CD4-positive, alpha-beta T cell treated with Interferon gamma for 1 hour (primary cell): ENCODE measurements around the gene RRM1.
A peak's percentile ranks its signal among the peaks of the same experiment; 100 is the strongest.
"Not testable (repeated sequence)": the region's sequence is repeated elsewhere in the genome, so short reads cannot be mapped to it uniquely, and the experiment has no call there.

Source experiments
- DNase-seq: peaks from one replicate; pipeline ENCODE4 v3.0.0-alpha.2; 2020

The RRM1 gene

DNA sequence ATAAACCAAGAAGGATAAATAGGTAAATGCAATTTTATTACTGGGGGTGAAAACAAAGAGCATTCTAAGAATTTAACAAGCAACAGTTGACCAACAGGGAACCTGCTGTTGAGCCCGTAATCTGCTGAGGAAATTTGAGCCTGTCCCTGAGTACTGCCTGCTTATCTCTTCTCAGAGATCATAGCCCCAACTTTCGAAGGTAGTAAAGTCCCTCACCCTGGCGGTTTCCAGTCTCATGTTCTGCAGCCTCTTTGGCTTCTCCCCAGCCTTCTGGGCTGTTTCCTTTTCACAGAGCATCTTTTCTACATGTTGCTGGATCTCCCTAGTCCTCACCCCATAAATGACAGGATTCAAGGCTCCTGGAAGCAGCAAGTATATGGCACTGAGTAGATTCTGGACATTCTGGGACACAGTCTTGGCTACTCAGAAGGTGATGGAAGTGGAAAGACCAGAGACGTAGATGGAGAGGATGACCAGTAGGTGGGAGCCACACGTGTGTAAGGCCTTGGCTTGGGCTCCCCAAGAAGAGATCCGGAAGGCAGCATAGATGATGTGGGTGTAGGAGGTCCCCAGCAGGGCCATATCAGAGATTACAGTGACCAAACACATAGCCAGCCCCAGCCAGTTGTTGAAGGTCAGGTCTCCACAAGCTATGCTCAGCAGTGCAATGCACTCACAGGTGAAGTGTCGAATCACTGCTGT is 51.6 kb downstream of the RRM1 start:
- no peak for DNase-seq

DNA sequence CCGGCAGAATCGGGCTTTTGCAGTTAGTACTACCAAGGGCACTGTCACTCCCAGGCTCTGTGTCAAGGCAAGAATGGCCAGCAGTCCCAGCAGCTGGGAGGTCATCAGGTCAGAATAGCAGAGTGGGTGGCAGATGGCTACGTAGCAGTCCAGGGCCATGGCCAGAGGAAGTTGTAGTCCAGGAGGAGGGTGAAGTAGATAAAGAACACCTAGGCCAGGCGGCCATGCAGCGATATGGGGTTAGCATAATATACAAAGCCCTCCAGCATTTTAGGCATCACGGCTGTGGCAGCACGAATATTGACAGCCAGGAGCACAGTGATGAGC is 52.1 kb downstream of the RRM1 start:
- no peak for DNase-seq

DNA sequence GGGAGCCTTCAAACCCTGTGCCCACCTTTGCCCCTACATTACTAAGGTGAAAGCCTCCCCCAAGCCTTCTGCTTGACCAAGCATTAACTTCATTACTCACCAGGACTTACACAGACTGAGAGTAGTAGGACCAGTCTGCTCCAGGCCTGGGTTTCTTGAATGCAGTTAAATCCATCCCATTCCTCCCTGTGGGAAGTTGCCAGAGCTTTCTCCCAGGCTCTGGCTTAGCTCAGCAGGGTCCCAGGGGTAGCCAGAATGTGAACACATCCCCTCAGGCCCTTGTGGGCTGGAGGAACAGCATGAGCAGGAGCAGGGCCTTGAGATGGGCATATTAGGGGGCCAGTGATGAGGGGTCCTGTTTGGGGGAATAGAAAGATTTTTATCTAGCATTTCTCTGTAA is 59.9 kb downstream of the RRM1 start:
- no peak for DNase-seq

DNA sequence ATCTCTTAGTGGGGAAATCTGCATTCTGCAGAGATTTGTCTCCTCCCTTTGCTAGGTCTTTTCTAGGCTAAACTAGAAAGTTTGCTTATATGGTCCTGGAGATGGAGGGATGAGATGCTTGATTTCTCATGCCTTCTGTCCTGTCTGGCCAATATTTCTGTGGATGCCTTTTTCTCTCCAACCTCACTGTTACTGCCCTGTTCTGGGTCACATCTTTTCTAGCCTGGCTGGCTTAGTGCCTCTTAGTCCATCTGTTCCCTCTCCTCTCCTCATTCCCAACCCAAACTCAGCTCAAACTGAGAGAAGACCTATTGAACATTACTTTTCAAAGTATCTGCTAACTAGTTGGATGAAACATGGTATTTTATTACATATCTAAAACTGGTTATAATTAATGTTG is 62.0 kb downstream of the RRM1 start:
- no peak for DNase-seq

DNA sequence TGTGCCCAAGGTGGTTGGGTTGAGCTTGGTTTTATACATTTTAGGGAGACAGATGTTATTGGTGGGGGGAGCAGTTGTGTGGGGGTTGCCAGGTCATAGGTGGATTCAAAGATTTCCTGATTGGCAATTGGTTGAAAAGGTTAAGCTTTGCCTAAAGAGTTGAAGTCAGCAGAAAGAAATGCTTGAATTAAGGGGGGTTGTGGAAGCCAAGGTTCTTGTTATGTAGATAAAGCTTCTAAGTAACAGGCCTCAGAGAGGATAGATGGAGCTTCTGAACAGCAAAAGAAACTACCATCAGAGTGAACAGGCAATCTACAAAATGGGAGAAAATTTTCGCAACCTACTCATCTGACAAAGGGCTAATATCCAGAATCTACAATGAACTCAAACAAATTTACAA is 64.2 kb downstream of the RRM1 start:
- not testable (repeated sequence) for DNase-seq

DNA sequence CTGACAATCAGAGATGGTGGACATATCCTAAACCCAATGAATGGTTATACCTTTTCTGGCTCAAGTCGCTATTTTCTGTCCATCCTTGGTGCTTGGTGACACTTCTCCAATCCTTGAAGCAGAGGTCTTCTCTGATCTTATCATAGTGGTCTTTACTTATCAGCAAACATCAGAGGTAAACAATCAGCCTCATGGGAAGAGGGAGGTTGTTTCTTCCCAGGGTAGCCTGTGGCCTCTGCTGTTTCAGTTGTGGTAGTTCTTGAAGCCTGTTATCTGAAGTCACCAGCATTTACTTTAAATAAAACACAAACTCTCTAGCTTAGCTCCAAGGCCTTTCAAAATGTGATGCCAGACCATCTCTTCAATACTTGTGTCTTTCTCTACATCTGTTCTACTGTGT is 66.7 kb downstream of the RRM1 start:
- no peak for DNase-seq

DNA sequence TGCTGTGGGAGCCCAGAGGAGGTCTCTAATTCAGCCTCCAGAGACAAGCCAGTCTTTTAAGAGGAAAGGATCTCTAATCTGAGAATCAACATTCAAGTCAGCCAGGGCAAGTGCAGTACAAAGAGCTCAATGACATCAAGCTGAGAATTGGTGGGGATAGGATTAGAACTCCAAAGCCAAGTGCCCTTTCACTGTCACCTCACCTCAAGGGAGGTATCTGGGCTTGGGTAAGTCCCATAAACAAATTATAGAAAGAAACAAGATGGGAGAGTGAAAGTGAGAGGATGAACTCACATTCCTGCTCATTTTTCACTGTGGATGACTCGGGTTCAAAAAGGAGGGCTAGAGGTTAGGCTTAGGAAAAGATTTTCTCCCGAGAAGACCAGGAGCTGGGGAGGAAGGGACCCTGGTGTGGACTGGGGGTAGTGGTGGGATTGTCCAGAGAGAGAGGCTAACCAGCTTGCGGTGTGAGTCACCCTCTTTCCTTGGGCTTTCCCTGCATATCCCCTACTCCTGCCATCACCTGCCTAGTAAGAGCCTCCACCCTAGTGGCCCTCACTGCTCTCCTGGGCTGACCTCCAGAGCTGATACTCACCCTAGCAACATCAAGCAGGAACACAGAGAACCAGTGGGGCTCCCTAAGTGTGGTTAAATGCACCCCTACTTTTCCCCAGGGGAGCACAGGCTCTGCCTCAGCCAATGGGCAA is 70.4 kb downstream of the RRM1 start:
- DNase-seq = no peak

DNA sequence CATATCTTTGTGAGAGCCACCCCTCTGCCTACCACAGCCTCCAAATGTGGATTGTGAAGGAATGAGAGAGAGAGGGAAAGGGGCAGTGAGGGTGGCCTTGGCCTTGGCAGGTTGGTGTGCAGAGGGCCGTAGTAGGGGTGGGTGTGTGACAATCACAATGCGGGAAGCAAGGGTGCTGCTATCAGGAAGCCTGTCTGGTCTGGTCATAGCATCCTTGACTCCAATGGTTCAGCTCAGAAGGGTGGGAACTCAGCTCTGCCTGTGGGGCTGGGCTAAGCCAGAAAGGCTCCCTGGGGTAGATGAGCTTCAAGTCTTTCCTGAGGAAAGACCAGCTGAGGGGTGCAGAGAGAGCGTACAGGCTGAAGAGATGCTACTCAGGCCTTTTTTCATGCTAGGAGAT is 72.7 kb downstream of the RRM1 start:
- DNase-seq = no peak

DNA sequence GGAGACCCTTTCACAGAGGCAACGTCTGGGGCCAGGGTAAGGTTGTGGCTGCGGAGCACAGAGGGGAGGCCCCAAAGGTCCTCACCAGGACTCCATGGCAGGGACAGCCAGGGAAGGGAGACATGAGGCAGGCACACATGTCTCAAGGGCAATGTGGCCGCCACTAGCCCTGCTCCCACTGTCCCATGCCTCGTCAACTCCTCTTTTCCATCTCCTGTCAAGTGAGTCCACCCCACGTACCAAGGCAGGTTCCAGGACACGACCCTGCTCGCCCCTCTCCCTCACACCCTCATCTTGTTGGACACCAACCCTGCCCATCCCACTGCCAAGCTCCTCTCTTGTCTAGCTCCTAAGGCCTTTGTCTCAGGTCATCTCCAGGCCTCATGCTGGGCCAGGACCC is 73.2 kb downstream of the RRM1 start:
- DNase-seq = no peak

DNA sequence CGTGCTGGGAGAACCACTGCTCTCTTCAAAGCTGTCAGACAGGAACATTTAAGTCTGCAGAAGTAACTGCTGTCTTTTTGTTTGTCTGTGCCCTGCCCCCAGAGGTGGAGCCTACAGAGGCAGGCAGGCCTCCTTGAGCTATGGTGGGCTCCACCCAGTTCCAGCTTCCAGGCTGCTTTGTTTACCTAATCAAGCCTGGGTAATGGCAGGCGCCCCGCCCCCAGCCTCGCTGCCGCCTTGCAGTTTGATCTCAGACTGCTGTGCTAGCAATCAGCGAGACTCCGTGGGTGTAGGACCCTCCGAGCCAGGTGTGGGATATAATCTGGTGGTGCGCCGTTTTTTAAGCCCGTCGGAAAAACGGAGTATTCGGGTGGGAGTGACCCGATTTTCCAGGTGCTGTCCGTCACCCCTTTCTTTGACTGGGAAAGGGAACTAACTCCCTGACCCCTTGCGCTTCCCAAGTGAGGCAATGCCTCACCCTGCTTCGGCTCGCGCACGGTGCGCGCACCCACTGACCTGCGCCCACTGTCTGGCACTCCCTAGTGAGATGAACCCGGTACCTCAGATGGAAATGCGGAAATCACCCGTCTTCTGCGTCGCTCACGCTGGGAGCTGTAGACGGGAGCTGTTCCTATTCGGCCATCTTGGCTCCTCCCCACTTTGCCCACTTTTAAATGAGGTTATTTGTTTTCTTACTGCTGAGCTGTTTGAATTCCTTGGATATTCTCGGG is 81.2 kb downstream of the RRM1 start:
- DNase-seq = not testable (repeated sequence)

DNA sequence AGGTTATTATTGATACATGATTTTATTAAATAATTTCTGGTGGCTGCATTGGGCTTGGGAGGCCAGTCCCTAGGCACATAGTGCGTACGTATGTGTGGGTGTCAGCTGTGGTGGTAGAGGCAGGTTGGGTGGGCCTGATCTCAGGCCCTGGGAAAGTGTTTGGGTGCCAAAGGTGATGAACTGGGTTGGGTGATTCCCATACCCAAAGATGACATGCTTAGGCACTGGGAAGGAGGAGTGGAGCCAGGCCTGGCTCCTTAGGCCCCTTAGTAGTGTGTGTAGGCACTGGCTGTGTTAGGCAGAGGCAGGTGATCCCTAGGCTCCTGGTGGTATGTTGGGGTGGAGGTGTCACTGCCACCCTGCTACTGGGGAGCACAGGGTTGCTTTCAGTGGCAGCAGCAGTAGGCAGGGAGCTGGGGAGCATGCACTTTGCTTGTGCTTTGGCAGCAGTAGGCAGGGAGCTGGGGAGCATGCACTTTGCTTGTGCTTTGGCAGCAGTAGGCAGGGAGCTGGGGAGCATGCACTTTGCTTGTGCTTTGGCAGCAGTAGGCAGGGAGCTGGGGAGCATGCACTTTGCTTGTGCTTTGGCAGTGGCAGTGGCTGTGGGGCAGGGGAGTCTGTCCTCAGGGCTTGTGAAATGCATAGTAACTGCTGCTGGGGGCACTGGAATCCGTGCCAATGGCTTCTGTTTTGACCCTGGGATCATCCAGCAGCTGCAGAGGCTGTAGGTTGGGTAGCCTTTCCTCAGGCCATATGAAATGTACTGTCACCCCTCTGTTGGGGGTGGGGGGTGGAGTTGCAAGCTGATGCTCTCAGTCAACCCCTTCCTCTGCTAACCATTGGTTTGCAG is 84.4 kb downstream of the RRM1 start:
- no peak for DNase-seq

DNA sequence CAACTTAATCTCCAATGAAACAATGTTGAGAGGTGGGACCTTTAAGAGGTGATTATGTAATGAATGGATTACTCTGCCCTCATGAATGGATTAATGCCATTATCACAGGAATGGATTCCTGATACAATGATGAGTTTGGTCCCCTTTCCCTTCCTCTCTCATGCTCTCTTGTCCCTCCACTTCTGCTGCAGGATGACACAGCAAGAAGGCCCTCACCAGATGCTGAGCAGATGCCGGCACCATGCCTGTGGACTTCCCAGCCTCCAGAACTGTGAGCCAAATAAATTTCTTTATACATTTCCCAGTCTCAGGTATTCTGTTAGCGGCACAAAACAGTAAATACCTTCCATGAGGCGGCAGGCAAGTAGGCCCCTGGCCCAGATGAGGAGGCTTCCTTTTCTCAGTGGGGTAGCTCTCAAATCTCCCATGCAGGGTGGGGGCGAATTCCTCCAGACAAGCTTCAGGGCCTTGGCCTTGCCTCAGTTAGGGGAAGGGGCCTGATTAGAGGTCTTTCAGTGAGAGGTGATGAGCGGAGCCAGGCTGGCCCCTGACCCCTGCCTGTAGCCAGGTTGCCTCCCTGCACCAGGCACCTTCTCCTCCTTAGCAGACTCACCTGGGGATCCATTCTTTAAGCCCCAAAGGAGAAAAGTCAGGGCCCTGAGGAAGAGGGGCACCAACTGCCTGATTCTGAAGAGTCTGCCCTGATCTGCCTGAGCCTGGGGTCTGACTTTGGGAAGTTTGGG is 86.0 kb downstream of the RRM1 start:
- no peak for DNase-seq

DNA sequence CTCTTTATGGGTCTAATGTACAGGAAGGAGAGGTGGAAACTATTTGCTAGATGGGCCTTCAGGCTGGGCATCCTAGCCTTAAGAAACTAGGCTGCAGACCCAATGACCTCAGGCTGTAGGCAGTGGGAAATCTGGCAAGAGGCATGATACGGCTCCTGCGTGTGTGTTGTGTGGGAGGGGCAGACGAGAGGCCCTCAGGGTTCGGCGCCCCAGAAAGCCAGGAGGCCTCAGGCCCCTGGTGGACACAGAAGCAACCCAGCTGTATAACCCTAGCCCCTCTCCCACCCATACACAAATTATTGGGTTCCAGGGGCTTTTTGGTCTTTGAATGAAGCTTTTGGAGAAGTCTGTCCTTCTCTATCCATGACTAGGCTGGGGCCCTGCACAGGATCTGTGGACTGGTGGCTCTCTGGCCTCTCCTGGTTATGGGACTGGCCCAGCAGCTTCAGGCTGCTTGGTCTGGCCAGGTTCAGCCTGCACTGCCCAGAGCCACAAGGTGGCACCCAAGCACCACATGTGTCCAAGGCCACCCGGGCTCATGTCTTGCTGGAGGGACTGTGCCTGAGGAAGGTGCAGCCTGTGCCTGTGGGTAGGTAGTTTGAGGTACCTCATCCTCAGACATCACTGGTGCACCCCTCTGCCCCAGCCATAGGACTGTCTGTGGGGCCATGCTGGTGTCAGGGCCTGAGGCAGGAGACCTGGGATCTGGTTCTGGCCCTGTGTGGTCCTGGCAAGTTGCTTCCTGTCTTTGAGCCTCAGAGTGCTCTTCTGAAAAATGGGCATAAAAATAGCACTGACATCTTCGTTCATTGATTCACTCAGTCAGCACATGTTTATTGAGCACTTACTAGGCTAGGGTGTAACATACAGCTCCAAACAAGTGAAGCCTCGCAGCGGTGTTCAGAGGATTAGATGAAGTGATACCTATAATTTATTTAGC is 87.5 kb downstream of the RRM1 start:
- peak; percentile 40 for DNase-seq

DNA sequence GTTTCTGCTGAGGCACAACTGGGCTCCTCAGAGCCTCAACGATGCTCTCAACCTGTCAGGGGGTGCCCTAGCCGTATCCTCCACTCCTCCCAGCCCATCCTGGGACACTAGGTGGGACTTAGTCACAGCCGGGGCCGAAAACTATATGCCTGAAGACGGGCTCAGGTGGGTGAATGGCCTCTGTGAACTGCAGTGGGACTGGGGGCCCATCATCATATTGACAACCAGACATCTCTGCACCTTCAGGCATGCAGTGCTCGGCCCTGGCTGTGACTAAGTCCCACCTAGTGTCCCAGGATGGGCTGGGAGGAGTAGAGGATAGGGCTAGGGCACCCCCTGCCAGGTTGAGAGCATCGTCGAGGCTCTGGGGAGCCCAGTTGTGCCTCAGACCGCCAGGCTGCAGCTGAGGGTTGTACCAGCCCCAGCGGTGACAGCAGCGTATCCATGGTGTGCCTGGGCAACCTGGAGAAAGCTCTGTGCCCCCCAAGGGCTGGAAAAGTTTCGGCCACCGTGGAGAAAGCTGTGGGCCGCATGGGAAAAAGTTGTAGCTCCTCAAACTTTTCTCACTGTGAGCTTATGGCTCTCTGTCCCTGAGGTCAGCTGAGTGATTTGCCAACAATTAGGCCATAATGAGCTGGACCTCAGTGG is 88.9 kb downstream of the RRM1 start:
- no peak for DNase-seq

DNA sequence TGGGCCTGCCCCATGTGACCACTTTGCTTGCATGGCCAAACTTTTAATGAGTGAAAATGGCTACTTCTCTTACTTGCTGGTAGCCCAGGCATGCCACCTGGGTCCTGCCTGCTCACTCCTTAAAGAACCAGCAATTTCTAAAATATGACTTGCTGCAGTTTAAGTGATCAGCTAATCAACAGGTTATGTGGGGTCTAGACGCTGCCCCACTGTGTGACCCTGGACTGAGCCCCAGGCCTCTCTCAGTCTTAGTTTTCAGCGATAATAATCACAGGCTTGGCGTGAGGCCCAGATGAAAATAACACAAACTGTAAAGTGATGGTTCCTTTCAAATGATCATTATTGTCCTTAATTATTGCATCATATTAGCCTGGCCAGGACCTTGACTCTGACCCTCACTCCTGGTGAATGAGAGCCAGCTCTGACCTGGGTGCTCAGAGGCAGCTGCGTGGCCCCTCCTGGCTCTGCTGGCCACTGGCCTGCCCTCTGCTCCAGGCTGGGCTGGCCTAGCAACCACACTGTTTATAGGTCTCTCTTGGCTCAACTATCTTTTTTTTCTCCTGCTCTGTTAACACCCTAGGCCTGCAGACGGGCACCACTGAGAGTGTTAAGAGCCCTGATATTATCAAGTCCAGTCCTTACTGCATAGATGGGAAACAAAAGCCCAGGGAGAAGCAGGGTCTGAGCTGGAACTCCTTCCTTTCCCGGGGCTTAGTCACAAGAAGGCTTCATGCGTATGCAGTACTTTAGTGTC is 89.7 kb downstream of the RRM1 start:
- no peak for DNase-seq

DNA sequence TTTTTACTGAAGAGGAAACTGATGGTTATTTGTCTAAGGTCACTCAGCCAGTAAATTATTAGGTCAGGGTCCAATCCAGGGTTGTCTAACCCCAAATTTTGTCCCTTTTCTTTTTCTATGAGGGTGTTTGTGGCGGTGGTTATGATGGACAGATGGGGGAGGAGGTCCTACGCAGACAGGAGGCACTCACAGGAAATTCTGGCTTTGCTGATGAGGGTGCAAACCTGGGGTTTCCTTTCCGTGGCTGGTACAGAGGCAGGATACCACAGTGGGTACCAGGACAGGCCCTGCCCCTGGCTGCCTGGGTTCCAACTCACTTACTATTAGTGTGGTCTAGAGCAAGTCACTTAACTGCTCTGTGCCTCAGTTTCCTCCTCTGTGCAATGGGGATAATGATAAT is 91.0 kb downstream of the RRM1 start:
- DNase-seq = no peak

DNA sequence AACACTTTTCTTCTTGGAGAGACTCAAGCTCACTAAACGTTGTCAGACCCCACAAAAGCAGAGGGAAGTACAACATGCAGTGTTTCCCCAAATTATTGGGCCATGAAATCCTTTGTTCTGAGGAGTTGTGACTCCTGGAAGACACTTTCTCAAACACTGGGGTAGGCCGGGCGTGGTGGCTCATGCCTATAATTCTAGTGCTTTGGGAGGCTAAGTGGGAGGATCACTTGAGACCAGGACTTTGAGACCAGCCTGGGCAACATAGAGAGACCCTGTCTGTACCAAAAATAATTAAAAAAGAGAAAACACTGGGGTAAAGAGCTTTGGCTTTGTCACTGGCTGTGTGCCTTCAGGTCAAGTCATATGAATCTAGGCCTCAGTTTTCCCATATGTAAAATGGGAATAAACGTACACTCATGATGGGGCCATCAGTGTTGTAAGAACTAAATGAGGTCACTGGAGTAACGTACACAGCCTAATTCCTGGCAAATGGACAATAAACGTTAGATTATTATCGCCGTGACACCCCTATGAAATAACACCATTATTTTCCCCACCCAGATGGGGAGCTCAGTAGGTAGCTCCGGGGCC is 92.0 kb downstream of the RRM1 start:
- DNase-seq = no peak

DNA sequence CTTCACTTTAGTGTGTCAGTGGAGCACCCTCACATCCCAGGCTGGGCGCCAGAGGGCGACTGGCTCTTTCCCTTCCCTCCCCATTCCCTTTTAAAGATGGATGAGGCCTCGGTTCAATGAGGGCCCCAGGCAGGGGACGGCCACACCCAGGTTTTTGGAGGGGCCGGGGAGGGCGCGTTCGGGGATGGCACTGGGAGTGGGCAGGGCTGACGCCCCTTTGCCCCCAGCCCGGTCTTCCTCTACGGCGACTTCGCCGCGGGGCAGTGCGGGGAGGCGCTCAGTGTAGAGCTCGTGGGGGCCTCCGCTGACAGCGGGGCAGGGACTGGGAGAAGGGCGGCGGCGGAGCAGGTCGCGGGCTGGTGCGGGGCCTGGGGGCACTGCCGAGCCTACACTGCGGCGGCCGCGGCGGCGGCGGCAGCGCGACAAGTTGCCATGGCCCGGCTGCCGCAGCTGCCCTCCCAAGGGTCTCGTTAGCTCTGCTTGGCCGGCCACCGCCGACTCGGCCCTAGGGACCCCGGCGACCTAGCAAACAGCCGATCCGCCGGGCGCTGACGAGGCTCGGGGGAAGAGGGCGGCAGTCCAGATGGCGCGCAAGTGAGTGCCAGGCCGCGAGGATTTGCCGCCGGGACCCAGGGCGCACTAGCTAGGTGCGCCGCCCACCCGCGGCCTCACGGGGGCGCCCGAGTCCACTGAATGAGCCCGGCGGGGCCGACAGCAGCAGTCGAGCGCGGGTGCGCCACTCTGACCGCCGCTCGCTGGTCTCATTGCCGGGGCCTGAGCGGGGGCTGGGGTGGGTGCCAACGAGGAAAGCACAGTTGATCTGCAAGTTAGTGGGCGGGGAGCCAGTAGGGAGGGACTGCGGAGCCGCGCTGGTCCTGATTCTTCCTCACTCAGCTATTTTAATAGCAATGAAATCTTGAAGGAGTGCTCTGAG is 92.7 kb downstream of the RRM1 start:
- DNase-seq = peak; percentile 71
